ENCODE results near the gene CHKB.

- no peak for TF ChIP-seq CTCF (conservative IDR thresholded peaks at IDR 0.05; ENCODE audit: low read depth, low read length)
- TF ChIP-seq RAD21 (IDR thresholded peaks at IDR 0.05; ENCODE audit: low read length), result no peak
- no peak for TF ChIP-seq MAZ (IDR thresholded peaks at IDR 0.05; ENCODE audit: borderline replicate concordance, low read depth, low read length)
- no peak for TF ChIP-seq CHD1 (IDR thresholded peaks at IDR 0.05; ENCODE audit: low read depth, low read length)
- TF ChIP-seq MXI1 (IDR thresholded peaks at IDR 0.05; ENCODE audit: borderline replicate concordance, low read depth, low read length), result no peak
- TF ChIP-seq RFX5 (IDR thresholded peaks at IDR 0.05; ENCODE audit: low read depth, low read length), result no peak
- no peak for TF ChIP-seq MAFK (IDR thresholded peaks at IDR 0.05; ENCODE audit: low read depth, low read length)
- no peak for TF ChIP-seq ELK1 (IDR thresholded peaks at IDR 0.05; ENCODE audit: borderline replicate concordance, low read depth, low read length)
- no peak for TF ChIP-seq POLR2A (IDR thresholded peaks at IDR 0.05; ENCODE audit: low read depth, low read length)
- no peak for TF ChIP-seq BHLHE40 (IDR thresholded peaks at IDR 0.05; ENCODE audit: low read depth, low read length)
- TF ChIP-seq CEBPB (IDR thresholded peaks at IDR 0.05; ENCODE audit: low read depth, low read length), result no peak
- no peak for TF ChIP-seq SMC3 (IDR thresholded peaks at IDR 0.05; ENCODE audit: low read depth, low read length)
- no peak for TF ChIP-seq FOS (IDR thresholded peaks at IDR 0.05; ENCODE audit: low read depth, low read length)
Observed at GRCh38 chr22:50600538-50600937, 17.9 kb upstream of the CHKB start, which contains the start of gene MAPK8IP2.
